Measurements from ENCODE around the gene CEBPG.

The CEBPG gene

GRCh38 chr19:33377586-33378475 lies 4.3 kb downstream of the CEBPG start:
- no peak overlapping the region for H3K9ac ChIP-seq (ENCODE audit: low read depth in 1 of 2, low read length in 2 of 2)
- H3K27ac ChIP-seq (ENCODE audit: low read depth in 2 of 2, low read length in 2 of 2), result peak overlapping the region; percentile 98
- H3K27me3 ChIP-seq (ENCODE audit: control insufficient read depth in 2 of 2, insufficient read depth in 2 of 2, low read length in 2 of 2), result no peaks in the 10 kb centered on the region
- H3K9me3 ChIP-seq (ENCODE audit: control insufficient read depth in 2 of 2, low read length in 2 of 2), result no peaks in the 10 kb centered on the region
- H3K36me3 ChIP-seq (ENCODE audit: control insufficient read depth in 2 of 2, insufficient read depth in 2 of 2, low read length in 2 of 2), result peaks cover 7 to 10% of the 10 kb centered on the region in 2 donors
- no peak overlapping the region for H3K4me3 ChIP-seq (ENCODE audit: low read length in 2 of 2)
- peaks cover 25 to 32% of the 10 kb centered on the region in 2 donors for H3K4me1 ChIP-seq (ENCODE audit: control insufficient read depth in 2 of 2, insufficient read depth in 2 of 2, low read length in 2 of 2)

- Histone ChIP-seq H3K9me3 (ENCODE audit: control insufficient read depth in 2 of 2, low read length in 2 of 2) (no peaks in the 10 kb centered on the region), H3K4me3 (ENCODE audit: low read length in 2 of 2) (no peak overlapping the region), H3K4me1 (ENCODE audit: control insufficient read depth in 2 of 2, insufficient read depth in 2 of 2, low read length in 2 of 2) (peaks cover 23 to 32% of the 10 kb centered on the region in 2 donors), H3K27ac (ENCODE audit: low read depth in 2 of 2, low read length in 2 of 2) (no peak overlapping the region), H3K36me3 (ENCODE audit: control insufficient read depth in 2 of 2, insufficient read depth in 2 of 2, low read length in 2 of 2) (peaks cover 7 to 10% of the 10 kb centered on the region in 2 donors), H3K9ac (ENCODE audit: low read depth in 1 of 2, low read length in 2 of 2) (no peak overlapping the region), H3K27me3 (ENCODE audit: control insufficient read depth in 2 of 2, insufficient read depth in 2 of 2, low read length in 2 of 2) (no peaks in the 10 kb centered on the region)
Measured at GRCh38 chr19:33379151-33379829, 5.8 kb downstream of the CEBPG start.

GRCh38 chr19:33381101-33381500 lies 7.6 kb downstream of the CEBPG start:
- H3K27ac ChIP-seq (ENCODE audit: low read depth in 2 of 2, low read length in 2 of 2), result no peak overlapping the region
- peaks cover 11 to 16% of the 10 kb centered on the region in 2 donors for H3K4me1 ChIP-seq (ENCODE audit: control insufficient read depth in 2 of 2, insufficient read depth in 2 of 2, low read length in 2 of 2)
- H3K36me3 ChIP-seq (ENCODE audit: control insufficient read depth in 2 of 2, insufficient read depth in 2 of 2, low read length in 2 of 2), result peaks cover 8 to 10% of the 10 kb centered on the region in 2 donors
- no peaks in the 10 kb centered on the region for H3K27me3 ChIP-seq (ENCODE audit: control insufficient read depth in 2 of 2, insufficient read depth in 2 of 2, low read length in 2 of 2)
- no peak overlapping the region for H3K9ac ChIP-seq (ENCODE audit: low read depth in 1 of 2, low read length in 2 of 2)
- H3K9me3 ChIP-seq (ENCODE audit: control insufficient read depth in 2 of 2, low read length in 2 of 2), result no peaks in the 10 kb centered on the region
- H3K4me3 ChIP-seq (ENCODE audit: low read length in 2 of 2), result no peak overlapping the region

GRCh38 chr19:33382006-33382405 lies 8.5 kb downstream of the CEBPG start:
- Histone ChIP-seq H3K9me3 (ENCODE audit: control insufficient read depth in 2 of 2, low read length in 2 of 2) (no peaks in the 10 kb centered on the region), H3K4me1 (ENCODE audit: control insufficient read depth in 2 of 2, insufficient read depth in 2 of 2, low read length in 2 of 2) (peaks cover 6 to 12% of the 10 kb centered on the region in 2 donors), H3K27me3 (ENCODE audit: control insufficient read depth in 2 of 2, insufficient read depth in 2 of 2, low read length in 2 of 2) (no peaks in the 10 kb centered on the region), H3K4me3 (ENCODE audit: low read length in 2 of 2) (no peak overlapping the region), H3K9ac (ENCODE audit: low read depth in 1 of 2, low read length in 2 of 2) (no peak overlapping the region), H3K36me3 (ENCODE audit: control insufficient read depth in 2 of 2, insufficient read depth in 2 of 2, low read length in 2 of 2) (peaks cover 10 to 12% of the 10 kb centered on the region in 2 donors), H3K27ac (ENCODE audit: low read depth in 2 of 2, low read length in 2 of 2) (no peak overlapping the region)

GRCh38 chr19:33382982-33383381 lies 9.5 kb downstream of the CEBPG start:
- H3K36me3 ChIP-seq (ENCODE audit: control insufficient read depth in 2 of 2, insufficient read depth in 2 of 2, low read length in 2 of 2), result peaks cover 13 to 17% of the 10 kb centered on the region in 2 donors
- H3K4me1 ChIP-seq (ENCODE audit: control insufficient read depth in 2 of 2, insufficient read depth in 2 of 2, low read length in 2 of 2), result peaks cover under 1 to 2% of the 10 kb centered on the region in 2 donors
- no peak overlapping the region for H3K9ac ChIP-seq (ENCODE audit: low read depth in 1 of 2, low read length in 2 of 2)
- no peak overlapping the region for H3K27ac ChIP-seq (ENCODE audit: low read depth in 2 of 2, low read length in 2 of 2)
- H3K4me3 ChIP-seq (ENCODE audit: low read length in 2 of 2), result no peak overlapping the region
- no peaks in the 10 kb centered on the region for H3K9me3 ChIP-seq (ENCODE audit: control insufficient read depth in 2 of 2, low read length in 2 of 2)
- H3K27me3 ChIP-seq (ENCODE audit: control insufficient read depth in 2 of 2, insufficient read depth in 2 of 2, low read length in 2 of 2), result no peaks in the 10 kb centered on the region

- no peak overlapping the region for H3K9ac ChIP-seq (ENCODE audit: low read depth in 1 of 2, low read length in 2 of 2)
- H3K36me3 ChIP-seq (ENCODE audit: control insufficient read depth in 2 of 2, insufficient read depth in 2 of 2, low read length in 2 of 2), result peaks cover 13 to 20% of the 10 kb centered on the region in 2 donors
- no peak overlapping the region for H3K27ac ChIP-seq (ENCODE audit: low read depth in 2 of 2, low read length in 2 of 2)
- no peak overlapping the region for H3K4me3 ChIP-seq (ENCODE audit: low read length in 2 of 2)
- no peaks in the 10 kb centered on the region for H3K9me3 ChIP-seq (ENCODE audit: control insufficient read depth in 2 of 2, low read length in 2 of 2)
- peaks cover 4% of the 10 kb centered on the region in 2 donors for H3K4me1 ChIP-seq (ENCODE audit: control insufficient read depth in 2 of 2, insufficient read depth in 2 of 2, low read length in 2 of 2)
- H3K27me3 ChIP-seq (ENCODE audit: control insufficient read depth in 2 of 2, insufficient read depth in 2 of 2, low read length in 2 of 2), result no peaks in the 10 kb centered on the region
Measured at GRCh38 chr19:33383720-33384292, 10.3 kb downstream of the CEBPG start.

- H3K27ac ChIP-seq (ENCODE audit: low read depth in 2 of 2, low read length in 2 of 2), result no peak overlapping the region
- no peaks in the 10 kb centered on the region for H3K27me3 ChIP-seq (ENCODE audit: control insufficient read depth in 2 of 2, insufficient read depth in 2 of 2, low read length in 2 of 2)
- peaks cover 13% of the 10 kb centered on the region in 2 donors for H3K4me1 ChIP-seq (ENCODE audit: control insufficient read depth in 2 of 2, insufficient read depth in 2 of 2, low read length in 2 of 2)
- no peak overlapping the region for H3K9ac ChIP-seq (ENCODE audit: low read depth in 1 of 2, low read length in 2 of 2)
- no peak overlapping the region for H3K4me3 ChIP-seq (ENCODE audit: low read length in 2 of 2)
- H3K9me3 ChIP-seq (ENCODE audit: control insufficient read depth in 2 of 2, low read length in 2 of 2), result no peaks in the 10 kb centered on the region
- peaks cover 3 to 13% of the 10 kb centered on the region in 2 donors for H3K36me3 ChIP-seq (ENCODE audit: control insufficient read depth in 2 of 2, insufficient read depth in 2 of 2, low read length in 2 of 2)
Measured at GRCh38 chr19:33384983-33385382, 11.5 kb downstream of the CEBPG start.

- peaks cover 21 to 23% of the 10 kb centered on the region in 2 donors for H3K4me1 ChIP-seq (ENCODE audit: control insufficient read depth in 2 of 2, insufficient read depth in 2 of 2, low read length in 2 of 2)
- H3K9ac ChIP-seq (ENCODE audit: low read depth in 1 of 2, low read length in 2 of 2), result no peak overlapping the region
- no peak overlapping the region for H3K27ac ChIP-seq (ENCODE audit: low read depth in 2 of 2, low read length in 2 of 2)
Measured at GRCh38 chr19:33385956-33386355, 12.4 kb downstream of the CEBPG start.

GRCh38 chr19:33386361-33386858 lies 12.9 kb downstream of the CEBPG start:
- Histone ChIP-seq H3K36me3 (ENCODE audit: control insufficient read depth in 2 of 2, insufficient read depth in 2 of 2, low read length in 2 of 2) (peaks cover 3 to 13% of the 10 kb centered on the region in 2 donors), H3K27ac (ENCODE audit: low read depth in 2 of 2, low read length in 2 of 2) (no peak overlapping the region)

More at GRCh38 chr19:33385956-33386355, 12.4 kb downstream of the CEBPG start:
- H3K36me3 ChIP-seq (ENCODE audit: control insufficient read depth in 2 of 2, insufficient read depth in 2 of 2, low read length in 2 of 2), result peaks cover 3 to 13% of the 10 kb centered on the region in 2 donors
- H3K4me3 ChIP-seq (ENCODE audit: low read length in 2 of 2), result no peak overlapping the region
- H3K9me3 ChIP-seq (ENCODE audit: control insufficient read depth in 2 of 2, low read length in 2 of 2), result no peaks in the 10 kb centered on the region
- no peaks in the 10 kb centered on the region for H3K27me3 ChIP-seq (ENCODE audit: control insufficient read depth in 2 of 2, insufficient read depth in 2 of 2, low read length in 2 of 2)

More at GRCh38 chr19:33386361-33386858, 12.9 kb downstream of the CEBPG start:
- Histone ChIP-seq H3K9ac (ENCODE audit: low read depth in 1 of 2, low read length in 2 of 2) (no peak overlapping the region), H3K4me3 (ENCODE audit: low read length in 2 of 2) (no peak overlapping the region), H3K9me3 (ENCODE audit: control insufficient read depth in 2 of 2, low read length in 2 of 2) (no peaks in the 10 kb centered on the region), H3K4me1 (ENCODE audit: control insufficient read depth in 2 of 2, insufficient read depth in 2 of 2, low read length in 2 of 2) (peaks cover 23 to 26% of the 10 kb centered on the region in 2 donors), H3K27me3 (ENCODE audit: control insufficient read depth in 2 of 2, insufficient read depth in 2 of 2, low read length in 2 of 2) (no peaks in the 10 kb centered on the region)
